Naive thymus-derived CD8-positive, alpha-beta T cell (primary cell): ENCODE data around the gene LRRFIP1. TPM values are rescaled to one million over a fixed set of nuclear protein-coding genes. Genes with fewer than 3 reads are reported as not detected.

ENCODE experiments used
- ATAC-seq, 2 donors: fragments of 150-1000 bp; cut with Tn5 transposase in 1 of 2; sonication (Bioruptor Pico), chemical (Tn5 transposase) in 1 of 2; 1 replicate in 1 of 2; 2 replicates in 1 of 2; pipeline ENCODE4 v1.10.0; 2021; ENCODE audit warnings: mild to moderate bottlenecking in 2 of 2, moderate library complexity in 2 of 2
- POLR2A ChIA-PET: fragments of 350-600 bp; sonication (Branson Sonifier 250); formaldehyde crosslinking; loops from one replicate; lab custom pipeline; 2021; ENCODE audit warnings: antibody characterized with exemption; lab: Charles Lee
- DNase-seq, 10 donors: peaks; one replicate each; pipeline versions ENCODE4 v3.0.0 to v3.0.0-alpha.2; 2020 to 2022
- H3K27ac Mint-ChIP-seq, 10 donors: one replicate each; pipeline ENCODE4 v1.8.0; 2020 to 2022; ENCODE audit warnings: mild to moderate bottlenecking in 10 of 10, mixed read lengths in 10 of 10, moderate library complexity in 4 of 10, inconsistent platforms in 1 of 10
- H3K27me3 Mint-ChIP-seq, 5 donors: one replicate each; pipeline ENCODE4 v1.8.0; 2021 to 2022; ENCODE audit warnings: mixed read lengths in 5 of 5
- H3K36me3 Mint-ChIP-seq, 3 donors: one replicate each; pipeline ENCODE4 v1.8.0; 2020 to 2022; ENCODE audit warnings: mixed read lengths in 3 of 3, mild to moderate bottlenecking in 2 of 3, inconsistent platforms in 1 of 3
- H3K4me1 Mint-ChIP-seq, 4 donors: one replicate each; pipeline ENCODE4 v1.8.0; 2021 to 2022; ENCODE audit warnings: mixed read lengths in 4 of 4
- H3K4me3 Mint-ChIP-seq, 10 donors: one replicate each; pipeline ENCODE4 v1.8.0; 2020 to 2022; ENCODE audit warnings: mild to moderate bottlenecking in 10 of 10, mixed read lengths in 10 of 10, moderate library complexity in 6 of 10, inconsistent platforms in 1 of 10
- H3K9me3 Mint-ChIP-seq, 9 donors: one replicate each; pipeline ENCODE4 v1.8.0; 2020 to 2022; ENCODE audit warnings: mixed read lengths in 9 of 9, mild to moderate bottlenecking in 3 of 9, inconsistent platforms in 1 of 9, moderate library complexity in 1 of 9
- polyA plus RNA-seq, 3 donors: library from polyadenylated mRNA; unstranded; fragments of 300-500 nt; fragmentation: Illumina TruSeq; gene quantifications; one replicate each; pipeline ENCODE4 v1.2.3, GENCODE V29; 2021
- total RNA-seq, 8 experiments: library from RNA in 2 of 8; stranded (reverse) in 2 of 8; gene quantifications; one replicate each; pipeline ENCODE4 v1.2.3 and lab custom pipeline; 2021 to 2026

The LRRFIP1 gene
- total and polyA plus RNA-seq, 5 experiments from 2014 or later = 72.9 to 103 (median 91.8) TPM

DNA sequence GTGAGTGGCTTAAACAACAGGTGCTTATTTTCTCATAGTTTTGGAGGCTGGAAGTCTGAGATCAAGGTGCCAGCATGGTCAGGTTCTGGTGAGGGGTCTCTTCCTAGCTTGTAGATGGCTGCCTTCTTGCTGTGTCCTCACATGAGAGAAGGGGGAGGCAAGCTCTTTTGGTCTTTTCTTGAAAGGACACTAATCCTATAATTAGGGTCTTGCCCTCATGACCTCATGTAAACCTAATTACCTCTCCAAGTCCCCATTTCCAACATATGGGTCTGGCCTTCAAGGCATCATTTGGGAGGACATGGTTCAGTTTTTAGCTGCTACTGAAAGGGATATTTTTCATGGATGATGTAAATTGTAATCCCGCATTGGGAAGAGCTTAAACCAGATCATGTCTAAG lies 189.1 kb downstream of the LRRFIP1 start:
- Mint-ChIP-seq H3K27me3 (peaks cover 0 to 1% (median 0%) of the 10 kb centered on the region in 5 donors), H3K36me3 (no peaks in the 10 kb centered on the region), H3K27ac (peak overlapping the region in 1 of 10 donors; percentile 25), H3K4me1 (peaks cover 0 to 3% (median 0%) of the 10 kb centered on the region in 4 donors), H3K4me3 (no peak overlapping the region), H3K9me3 (no peaks in the 10 kb centered on the region)
- POLR2A ChIA-PET = no interaction called here
- ATAC-seq (no peak), DNase-seq (no peak)

DNA sequence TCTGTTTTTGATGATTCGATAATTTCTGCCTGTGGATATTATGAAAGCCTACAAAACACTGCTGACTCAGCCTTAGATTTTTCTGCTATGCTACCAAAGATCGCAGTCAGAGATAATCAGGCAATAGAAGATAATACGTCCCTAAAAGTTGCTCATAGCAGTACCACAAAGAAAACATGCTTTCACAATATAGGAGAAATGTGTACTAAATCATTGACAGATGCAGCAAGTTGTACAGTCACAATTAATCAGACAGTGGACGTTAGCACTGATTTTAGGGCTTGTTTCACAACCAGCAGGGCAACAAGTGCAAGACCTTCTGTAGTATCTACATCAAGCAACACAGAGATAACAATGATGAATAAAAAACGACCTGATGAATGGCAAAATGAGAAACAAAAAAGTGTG lies 190.7 kb downstream of the LRRFIP1 start:
- Mint-ChIP-seq H3K36me3 (no peaks in the 10 kb centered on the region), H3K4me1 (peaks cover 0 to 3% (median 0%) of the 10 kb centered on the region in 4 donors), H3K27ac (no peak overlapping the region), H3K9me3 (no peaks in the 10 kb centered on the region), H3K4me3 (no peak overlapping the region), H3K27me3 (no peaks in the 10 kb centered on the region)
- DNase-seq = no peak
- POLR2A ChIA-PET = no interaction called here
- no peak for ATAC-seq

DNA sequence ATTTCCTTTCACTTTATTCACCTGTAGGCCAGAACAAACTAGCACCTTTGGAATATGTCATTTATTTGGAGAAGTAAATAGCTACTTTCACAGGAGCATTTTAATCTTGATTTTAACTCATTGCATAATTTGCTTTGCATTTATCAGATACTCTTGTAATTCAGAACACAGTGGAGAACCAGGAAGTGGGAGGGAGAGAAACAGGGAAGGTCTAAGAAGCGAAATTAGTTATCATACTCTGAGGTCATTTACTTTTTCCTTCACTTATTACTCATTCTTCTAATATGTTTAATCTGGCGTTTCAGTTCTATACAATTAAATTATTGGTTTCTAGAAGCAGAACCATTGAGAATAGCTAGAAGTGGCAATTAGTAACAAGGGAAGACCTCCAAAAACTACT lies 191.8 kb downstream of the LRRFIP1 start:
- H3K36me3 Mint-ChIP-seq = no peaks in the 10 kb centered on the region
- no peak overlapping the region for H3K4me3 Mint-ChIP-seq
- POLR2A ChIA-PET = no interaction called here
- no peaks in the 10 kb centered on the region for H3K9me3 Mint-ChIP-seq
- ATAC-seq = no peak
- peaks cover 0 to 3% (median 0%) of the 10 kb centered on the region in 4 donors for H3K4me1 Mint-ChIP-seq
- DNase-seq = no peak
- H3K27ac Mint-ChIP-seq = no peak overlapping the region
- H3K27me3 Mint-ChIP-seq = no peaks in the 10 kb centered on the region

DNA sequence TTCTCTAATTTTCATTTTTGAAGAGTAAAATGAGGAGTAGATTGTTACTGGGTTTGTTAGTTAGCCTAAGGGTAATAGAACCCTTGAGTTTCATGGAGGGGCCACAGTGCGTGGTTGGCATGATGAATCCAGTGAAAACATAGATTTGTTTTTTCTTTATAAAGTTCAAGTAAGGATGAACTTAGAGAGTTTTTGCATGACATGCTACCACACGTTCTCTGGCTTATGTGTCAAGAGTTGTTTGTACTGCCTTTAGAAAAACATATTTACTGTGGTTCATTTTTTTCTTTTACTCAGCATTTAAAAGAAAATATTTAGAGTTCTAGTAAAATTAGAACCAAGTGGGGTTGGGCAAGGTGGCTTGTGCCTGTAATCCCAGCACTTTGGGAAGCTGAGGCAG lies 193.0 kb downstream of the LRRFIP1 start:
- ATAC-seq (no peak), DNase-seq (no peak)
- Mint-ChIP-seq H3K4me3 (no peak overlapping the region), H3K4me1 (peaks cover 0 to 3% (median 0%) of the 10 kb centered on the region in 4 donors), H3K36me3 (peaks cover 0 to 1% (median 0%) of the 10 kb centered on the region in 3 donors), H3K27me3 (no peaks in the 10 kb centered on the region), H3K9me3 (no peaks in the 10 kb centered on the region), H3K27ac (no peak overlapping the region)
- POLR2A ChIA-PET = interaction anchor here (0.5 kb wide), 1 partner anchor 41 kb away, joined by 3 read pairs; no protein-coding TSS in a partner anchor

DNA sequence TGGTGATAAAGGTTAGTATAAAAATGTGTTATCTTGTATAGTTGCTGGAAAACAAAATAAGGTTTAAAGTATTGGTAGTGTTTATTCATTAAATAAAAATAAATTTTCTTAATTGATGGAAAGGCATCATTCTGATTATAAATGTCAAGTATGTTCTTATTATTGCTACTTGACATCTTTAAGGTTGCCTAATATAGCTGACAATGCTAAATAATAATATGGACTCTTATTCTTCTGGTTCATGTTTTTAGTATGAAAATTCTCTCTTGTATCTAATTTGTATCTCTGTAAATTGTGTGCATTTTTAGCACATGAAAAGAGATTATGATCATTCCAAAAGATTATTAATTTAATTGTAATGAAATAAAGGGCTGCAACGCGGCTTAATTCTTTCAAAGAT lies 196.2 kb downstream of the LRRFIP1 start:
- POLR2A ChIA-PET = interaction anchor here (0.6 kb wide), 1 partner anchor 167 kb away, joined by 6 read pairs; no protein-coding TSS in a partner anchor
- Mint-ChIP-seq H3K4me1 (no peaks in the 10 kb centered on the region), H3K9me3 (no peaks in the 10 kb centered on the region), H3K27me3 (no peaks in the 10 kb centered on the region), H3K27ac (no peak overlapping the region), H3K36me3 (peaks cover 0 to 4% (median 2%) of the 10 kb centered on the region in 3 donors), H3K4me3 (no peak overlapping the region)
- no peak for DNase-seq
- ATAC-seq = no peak

DNA sequence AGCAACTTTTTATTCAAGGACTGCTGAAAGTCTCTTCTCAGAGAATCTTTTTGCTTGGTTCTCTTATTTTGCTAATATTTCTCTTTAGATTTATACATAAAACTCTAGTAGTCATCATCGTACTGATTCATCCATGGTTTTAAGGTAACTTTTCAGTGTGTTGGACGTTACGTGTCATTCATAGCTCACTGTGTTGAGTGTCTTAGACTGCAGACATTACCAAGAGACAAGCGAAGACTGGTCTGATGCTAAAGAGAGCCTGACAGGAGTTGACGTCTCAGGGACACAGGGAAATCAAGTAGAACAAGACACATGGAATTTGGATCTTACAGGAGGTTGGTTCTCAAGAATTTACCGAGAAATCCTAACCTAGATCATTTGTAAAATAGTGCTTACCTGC lies 196.7 kb downstream of the LRRFIP1 start:
- Mint-ChIP-seq H3K4me3 (no peak overlapping the region), H3K9me3 (no peaks in the 10 kb centered on the region), H3K27me3 (no peaks in the 10 kb centered on the region), H3K4me1 (no peaks in the 10 kb centered on the region), H3K27ac (no peak overlapping the region), H3K36me3 (peaks cover 0 to 4% (median 2%) of the 10 kb centered on the region in 3 donors)
- POLR2A ChIA-PET = no interaction called here
- no peak for DNase-seq
- no peak for ATAC-seq

DNA sequence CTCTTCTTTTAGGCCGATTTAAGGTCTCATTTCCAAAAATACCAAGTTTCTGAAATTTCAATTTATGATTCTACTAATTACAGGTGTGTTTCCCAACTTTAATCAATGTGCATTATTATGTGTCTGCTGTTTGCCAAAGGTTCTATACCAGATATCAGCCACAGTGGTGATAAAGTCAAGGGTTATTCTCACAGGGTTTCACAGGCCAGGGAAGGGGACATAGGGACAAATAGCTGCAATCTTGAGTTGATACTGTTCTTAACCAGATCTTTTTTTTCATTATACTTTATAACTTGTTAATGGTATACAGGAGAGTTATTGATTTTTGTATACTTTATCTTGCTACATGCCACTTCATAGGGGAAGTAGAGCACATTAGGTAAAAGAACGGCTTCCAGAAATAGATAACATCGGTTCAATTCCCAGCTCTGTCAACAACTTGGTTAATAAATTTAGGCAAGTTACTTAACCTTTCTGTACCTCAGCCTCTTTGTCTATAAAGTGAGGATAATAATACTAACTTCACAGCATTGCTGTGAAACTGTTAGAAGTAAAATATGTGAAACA lies 200.1 kb downstream of the LRRFIP1 start:
- H3K27ac Mint-ChIP-seq = no peak overlapping the region
- POLR2A ChIA-PET = interaction anchor here (0.5 kb wide), 1 partner anchor 72 kb away, joined by 3 read pairs; no protein-coding TSS in a partner anchor
- H3K9me3 Mint-ChIP-seq = no peaks in the 10 kb centered on the region

More for the DNA sequence above, 200.1 kb downstream of the LRRFIP1 start:
- ATAC-seq (no peak), DNase-seq (no peak)
- Mint-ChIP-seq H3K4me1 (peaks cover 0 to 3% (median under 1%) of the 10 kb centered on the region in 4 donors), H3K36me3 (peaks cover 0 to 4% (median 2%) of the 10 kb centered on the region in 3 donors), H3K4me3 (no peak overlapping the region), H3K27me3 (no peaks in the 10 kb centered on the region)

Other genes starting within 250 kb of the LRRFIP1 start
- gene COL6A3, start 213.4 kb upstream of the LRRFIP1 start, total RNA-seq = 1 to 10 TPM; 3.5 to 4.1 TPM
- 1 to 10 TPM in 2 of 3 donors, under 1 TPM in 1; 0.95 to 2.0 (median 1.8) TPM for gene COL6A3, start 213.4 kb upstream of the LRRFIP1 start, polyA plus RNA-seq
- gene MLPH, start 140.3 kb upstream of the LRRFIP1 start, total RNA-seq = not detected
- not detected for gene MLPH, start 140.3 kb upstream of the LRRFIP1 start, polyA plus RNA-seq
- not detected for gene PRLH, start 61.0 kb upstream of the LRRFIP1 start, total RNA-seq
- not detected for gene PRLH, start 61.0 kb upstream of the LRRFIP1 start, polyA plus RNA-seq
- gene RAB17, start 36.9 kb upstream of the LRRFIP1 start, total RNA-seq = not detected
- gene RAB17, start 36.9 kb upstream of the LRRFIP1 start, polyA plus RNA-seq = not detected
- 1 to 10 TPM in 1 of 2 experiments, under 1 TPM in 1; 0.91 to 1.0 TPM for gene RBM44, start 171.2 kb downstream of the LRRFIP1 start, total RNA-seq
- under 1 TPM in 1 of 3 donors, not detected in 2; 0.80 TPM for gene RBM44, start 171.2 kb downstream of the LRRFIP1 start, polyA plus RNA-seq
- not detected for gene RAMP1, start 232.0 kb downstream of the LRRFIP1 start, total RNA-seq
- 1 to 10 TPM in 1 of 3 donors, not detected in 2; 1.1 TPM for gene RAMP1, start 232.0 kb downstream of the LRRFIP1 start, polyA plus RNA-seq